ENCODE data around the gene NUFIP1. TPM values are rescaled to one million over a fixed set of nuclear protein-coding genes. Genes with fewer than 3 reads are reported as not detected.
"Not testable (repeated sequence)": the region's sequence is repeated elsewhere in the genome, so short reads cannot be mapped to it uniquely, and the experiment has no call there.

Gene NUFIP1
- total RNA-seq, 3 donors from 2014 or later, result 2.4 to 4.0 (median 3.3) TPM

- DNase-seq (ENCODE audit: low spot score in 2 of 2), result peak in 1 of 2 donors; percentile 48
- TF ChIP-seq POLR2A (IDR thresholded peaks at IDR 0.05), result no peak
- TF ChIP-seq CTCF (IDR thresholded peaks at IDR 0.05), result no peak
- no peak for TF ChIP-seq POLR2AphosphoS5 (IDR thresholded peaks at IDR 0.05)
- Histone ChIP-seq H3K27me3 (no peaks in the 10 kb centered on the region), H3K4me3 (no peak overlapping the region), H3K4me1 (no peaks in the 10 kb centered on the region), H3K9me3 (no peaks in the 10 kb centered on the region), H3K36me3 (no peaks in the 10 kb centered on the region), H3K27ac (no peak overlapping the region)
- intact Hi-C loops (cut with DNase I; ENCODE audit: low total_unique reads), result no loop called here
Observed at GRCh38 chr13:44955406-44955805, 33.9 kb downstream of the NUFIP1 start.

GRCh38 chr13:44954224-44954623, 35.0 kb downstream of the NUFIP1 start:
- no peak for DNase-seq (ENCODE audit: low spot score in 2 of 2)
- intact Hi-C loops (cut with DNase I; ENCODE audit: low total_unique reads), result no loop called here
- TF ChIP-seq POLR2A (IDR thresholded peaks at IDR 0.05) (no peak), POLR2AphosphoS5 (IDR thresholded peaks at IDR 0.05) (no peak), CTCF (IDR thresholded peaks at IDR 0.05) (no peak)
- no peaks in the 10 kb centered on the region for H3K36me3 ChIP-seq
- H3K9me3 ChIP-seq, result no peaks in the 10 kb centered on the region
- no peaks in the 10 kb centered on the region for H3K27me3 ChIP-seq
- no peak overlapping the region for H3K4me3 ChIP-seq
- H3K4me1 ChIP-seq, result no peaks in the 10 kb centered on the region
- H3K27ac ChIP-seq, result no peak overlapping the region

- no peak overlapping the region for H3K27ac ChIP-seq
- intact Hi-C loops (cut with DNase I; ENCODE audit: low total_unique reads), result no loop called here
- no peaks in the 10 kb centered on the region for H3K9me3 ChIP-seq
- no peak overlapping the region for H3K4me3 ChIP-seq
- TF ChIP-seq CTCF (IDR thresholded peaks at IDR 0.05) (no peak), POLR2AphosphoS5 (IDR thresholded peaks at IDR 0.05) (no peak), POLR2A (IDR thresholded peaks at IDR 0.05) (no peak)
- no peaks in the 10 kb centered on the region for H3K4me1 ChIP-seq
- DNase-seq (ENCODE audit: low spot score in 2 of 2), result no peak
- no peaks in the 10 kb centered on the region for H3K27me3 ChIP-seq
- no peaks in the 10 kb centered on the region for H3K36me3 ChIP-seq
Observed at GRCh38 chr13:44952671-44953070, 36.6 kb downstream of the NUFIP1 start.

GRCh38 chr13:44951184-44951583, 38.1 kb downstream of the NUFIP1 start:
- no peaks in the 10 kb centered on the region for H3K4me1 ChIP-seq
- no peak overlapping the region for H3K27ac ChIP-seq
- H3K27me3 ChIP-seq, result no peaks in the 10 kb centered on the region
- no peaks in the 10 kb centered on the region for H3K36me3 ChIP-seq
- no peak for DNase-seq (ENCODE audit: low spot score in 2 of 2)
- H3K9me3 ChIP-seq, result no peaks in the 10 kb centered on the region
- TF ChIP-seq CTCF (IDR thresholded peaks at IDR 0.05) (no peak), POLR2A (IDR thresholded peaks at IDR 0.05) (no peak), POLR2AphosphoS5 (IDR thresholded peaks at IDR 0.05) (no peak)
- no peak overlapping the region for H3K4me3 ChIP-seq
- intact Hi-C loops (cut with DNase I; ENCODE audit: low total_unique reads), result no loop called here

- H3K4me3 ChIP-seq; H3K9me3 ChIP-seq; H3K4me1 ChIP-seq; intact Hi-C loops (cut with DNase I; ENCODE audit: low total_unique reads); DNase-seq (ENCODE audit: low spot score in 2 of 2); H3K36me3 ChIP-seq; H3K27me3 ChIP-seq; H3K27ac ChIP-seq: not testable (repeated sequence)
Observed at GRCh38 chr13:44943411-44943810, 45.9 kb downstream of the NUFIP1 start.

- no peak for DNase-seq (ENCODE audit: low spot score in 2 of 2)
- TF ChIP-seq POLR2A (IDR thresholded peaks at IDR 0.05) (no peak), POLR2AphosphoS5 (IDR thresholded peaks at IDR 0.05) (no peak), CTCF (IDR thresholded peaks at IDR 0.05) (no peak)
- H3K4me1 ChIP-seq, result no peaks in the 10 kb centered on the region
- no peaks in the 10 kb centered on the region for H3K36me3 ChIP-seq
- no peaks in the 10 kb centered on the region for H3K9me3 ChIP-seq
- intact Hi-C loops (cut with DNase I; ENCODE audit: low total_unique reads), result no loop called here
- H3K27me3 ChIP-seq, result no peaks in the 10 kb centered on the region
- H3K4me3 ChIP-seq, result no peak overlapping the region
- no peak overlapping the region for H3K27ac ChIP-seq
Observed at GRCh38 chr13:44938854-44939253, 50.4 kb downstream of the NUFIP1 start.

Data from breast epithelium (tissue), 4 donors.